ENCODE results near the gene GSAP. TPM values are rescaled to one million over a fixed set of nuclear protein-coding genes. Genes with fewer than 3 reads are reported as not detected.

The GSAP gene
- total and polyA plus RNA-seq, 2 donors (not counting 3 experiments of a cell fraction or from before 2014, with no cell fraction given): 2.3 to 5.8 TPM

DNA sequence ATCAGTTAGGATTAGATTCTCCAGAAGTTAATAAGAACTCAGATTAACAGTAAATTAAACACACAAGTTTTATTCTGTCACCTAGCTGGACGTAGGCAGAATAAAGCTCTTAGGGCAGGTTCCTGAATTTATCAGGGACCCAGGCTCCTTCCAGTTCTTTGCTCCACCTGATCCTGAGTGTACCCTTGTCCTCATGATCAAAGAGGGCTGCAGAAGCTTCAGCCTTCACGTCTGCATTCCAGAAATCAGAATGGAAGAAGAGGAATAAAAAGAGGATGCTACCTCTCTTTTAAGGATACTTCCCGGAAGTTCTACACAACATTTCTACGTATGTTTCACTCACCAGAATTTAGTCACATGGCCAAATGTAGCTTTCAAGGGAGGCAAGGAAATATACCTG lies 1.7 kb upstream of the GSAP start:
- Histone ChIP-seq H3K9me3 (replicated peaks; ENCODE audit: control insufficient read depth, insufficient read depth, low read length) (no peaks in the 10 kb centered on the region), H3K4me2 (ENCODE audit: insufficient read depth, low read length) (no peak overlapping the region), H2AFZ (ENCODE audit: low read depth, low read length) (no peak overlapping the region), H3K9ac (replicated peaks; ENCODE audit: extremely low read depth, insufficient read depth, low read length) (no peak overlapping the region), H3K79me2 (ENCODE audit: control insufficient read depth, insufficient read depth, low read length) (no peaks in the 10 kb centered on the region), H3K27ac (ENCODE audit: insufficient read depth, low read depth, low read length) (no peak overlapping the region), H3K4me3 (replicated peaks in 1 of 3; ENCODE audit: insufficient read depth in 1 of 3, low read depth in 1 of 3, low read length in 3 of 3) (no peak overlapping the region), H3K36me3 (ENCODE audit: control insufficient read depth in 2 of 2, extremely low read depth in 1 of 2, insufficient read depth in 2 of 2, low read length in 2 of 2) (no peaks in the 10 kb centered on the region), H3K27me3 (ENCODE audit: control insufficient read depth in 2 of 2, insufficient read depth in 2 of 2, low read length in 2 of 2) (no peaks in the 10 kb centered on the region), H3K9me1 (replicated peaks; ENCODE audit: control insufficient read depth, extremely low read depth, insufficient read depth, low read length) (no peaks in the 10 kb centered on the region), H3K4me1 (ENCODE audit: control insufficient read depth, extremely low read depth, insufficient read depth, low read length) (peaks cover 4% of the 10 kb centered on the region), H4K20me1 (replicated peaks; ENCODE audit: control insufficient read depth, extremely low read depth, insufficient read depth, low read length) (no peaks in the 10 kb centered on the region)
- TF ChIP-seq, protein P1, sequence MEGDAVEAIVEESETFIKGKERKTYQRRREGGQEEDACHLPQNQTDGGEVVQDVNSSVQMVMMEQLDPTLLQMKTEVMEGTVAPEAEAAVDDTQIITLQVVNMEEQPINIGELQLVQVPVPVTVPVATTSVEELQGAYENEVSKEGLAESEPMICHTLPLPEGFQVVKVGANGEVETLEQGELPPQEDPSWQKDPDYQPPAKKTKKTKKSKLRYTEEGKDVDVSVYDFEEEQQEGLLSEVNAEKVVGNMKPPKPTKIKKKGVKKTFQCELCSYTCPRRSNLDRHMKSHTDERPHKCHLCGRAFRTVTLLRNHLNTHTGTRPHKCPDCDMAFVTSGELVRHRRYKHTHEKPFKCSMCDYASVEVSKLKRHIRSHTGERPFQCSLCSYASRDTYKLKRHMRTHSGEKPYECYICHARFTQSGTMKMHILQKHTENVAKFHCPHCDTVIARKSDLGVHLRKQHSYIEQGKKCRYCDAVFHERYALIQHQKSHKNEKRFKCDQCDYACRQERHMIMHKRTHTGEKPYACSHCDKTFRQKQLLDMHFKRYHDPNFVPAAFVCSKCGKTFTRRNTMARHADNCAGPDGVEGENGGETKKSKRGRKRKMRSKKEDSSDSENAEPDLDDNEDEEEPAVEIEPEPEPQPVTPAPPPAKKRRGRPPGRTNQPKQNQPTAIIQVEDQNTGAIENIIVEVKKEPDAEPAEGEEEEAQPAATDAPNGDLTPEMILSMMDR (IDR thresholded peaks at IDR 0.05; ENCODE audit: extremely low read depth in 1 of 2, insufficient read depth in 1 of 2, low read depth in 1 of 2, low read length in 2 of 2): no peak
- no peak for TF ChIP-seq GATA2 (IDR thresholded peaks at IDR 0.05; ENCODE audit: insufficient read depth, insufficient read length, low read depth, low read length)
- no peak for TF ChIP-seq EZH2 (IDR thresholded peaks at IDR 0.05; ENCODE audit: borderline replicate concordance, low read depth, low read length, severe bottlenecking)
- TF ChIP-seq FOS (IDR thresholded peaks at IDR 0.05; ENCODE audit: borderline replicate concordance, insufficient read depth, low read length): no peak
- no peak for TF ChIP-seq POLR2AphosphoS5 (IDR thresholded peaks at IDR 0.05; ENCODE audit: insufficient read depth, low read depth, low read length)
- no peak for TF ChIP-seq MYC (IDR thresholded peaks at IDR 0.05; ENCODE audit: low read depth, low read length)
- TF ChIP-seq POLR2A (IDR thresholded peaks at IDR 0.05; ENCODE audit: low read depth, low read length): no peak
- TF ChIP-seq, protein P2, sequence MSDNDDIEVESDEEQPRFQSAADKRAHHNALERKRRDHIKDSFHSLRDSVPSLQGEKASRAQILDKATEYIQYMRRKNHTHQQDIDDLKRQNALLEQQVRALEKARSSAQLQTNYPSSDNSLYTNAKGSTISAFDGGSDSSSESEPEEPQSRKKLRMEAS (IDR thresholded peaks at IDR 0.05; ENCODE audit: insufficient read depth, insufficient read length): no peak
- TF ChIP-seq JUN (IDR thresholded peaks at IDR 0.05; ENCODE audit: borderline replicate concordance, insufficient read depth, insufficient read length, low read depth): no peak
- dilution Hi-C loops (cut with MboI; ENCODE audit: extremely low pct_ligation_motif_present, low sequenced_read_pairs): no loop called here
- POLR2A ChIA-PET: no interaction called here
- DNase-seq (ENCODE audit: low read depth, low spot score) (no peak), FAIRE-seq (no peak)
- BruUV-seq (replicated peaks): no TSS peak
- intact Hi-C loops (cut with micrococcal nuclease): no loop called here
- CTCF ChIA-PET: interaction anchor here (1.0 to 2.0 kb wide), 2 partner anchors 11 to 21 kb away, joined by 3 to 9 read pairs; no protein-coding TSS in a partner anchor

All from endothelial cell of umbilical vein (primary cell).